CD1c-positive myeloid dendritic cell (primary cell): ENCODE results near the gene KPNA1.
"Not testable (repeated sequence)": the region's sequence is repeated elsewhere in the genome, so short reads cannot be mapped to it uniquely, and the experiment has no call there.

ENCODE experiments used
- DNase-seq: peaks from one replicate; pipeline ENCODE4 v3.0.0-alpha.2; 2016; ENCODE audit errors: extremely low spot score

Gene KPNA1

GRCh38 chr3:122476532-122476931 is 38.2 kb downstream of the KPNA1 start:
- no peak for DNase-seq

- DNase-seq: no peak
Observed at GRCh38 chr3:122475316-122475715, 39.4 kb downstream of the KPNA1 start.

DNA sequence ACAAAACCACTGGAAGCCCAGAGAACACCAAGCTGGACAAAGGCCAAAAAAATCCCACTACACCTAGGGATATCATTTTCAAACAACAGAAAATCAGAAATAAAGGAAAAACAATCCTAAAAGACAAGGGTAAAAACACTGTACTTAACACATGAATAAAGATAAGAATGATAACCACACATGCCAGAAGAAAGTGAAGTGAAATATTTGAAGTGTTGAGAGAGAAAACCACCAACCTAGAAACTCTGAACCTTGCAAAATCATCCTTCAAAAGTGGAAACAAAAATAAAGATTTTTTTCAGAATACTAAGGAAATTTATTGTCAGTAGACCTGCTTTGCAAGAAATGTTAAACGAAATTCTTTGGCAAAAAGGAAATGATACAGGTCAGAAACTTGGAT is 45.1 kb downstream of the KPNA1 start:
- no peak for DNase-seq

DNA sequence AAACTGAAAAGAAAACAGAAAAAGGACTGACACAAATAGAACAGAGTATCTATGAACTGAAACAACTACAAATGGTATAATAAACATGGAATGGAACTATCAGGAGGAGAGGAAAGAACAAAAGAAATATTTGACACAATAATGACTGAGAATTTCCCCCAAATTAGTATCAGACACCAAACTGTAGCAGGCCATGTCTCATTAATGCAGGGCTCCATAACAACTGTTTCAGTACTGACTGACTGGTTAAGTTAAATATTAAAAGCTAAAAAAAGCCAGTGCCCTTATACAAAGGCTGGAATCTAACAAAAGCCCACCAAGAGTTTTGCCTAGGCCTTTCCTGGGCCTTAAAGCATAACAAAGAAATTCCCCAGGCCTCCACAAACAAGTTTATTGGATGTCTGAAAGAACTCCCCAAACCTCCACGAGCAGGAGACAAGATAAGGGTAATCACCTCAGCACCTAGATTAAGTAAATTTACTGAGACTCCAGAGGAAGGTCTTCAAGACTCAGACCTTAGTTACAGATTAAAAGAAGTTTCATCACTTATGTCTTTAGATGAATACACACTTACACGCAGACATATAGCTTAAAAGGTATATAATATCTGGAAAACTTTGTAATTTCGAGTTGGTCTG is 45.7 kb downstream of the KPNA1 start:
- DNase-seq: no peak

- no peak for DNase-seq
Observed at GRCh38 chr3:122466701-122467240, 48.0 kb downstream of the KPNA1 start.

DNA sequence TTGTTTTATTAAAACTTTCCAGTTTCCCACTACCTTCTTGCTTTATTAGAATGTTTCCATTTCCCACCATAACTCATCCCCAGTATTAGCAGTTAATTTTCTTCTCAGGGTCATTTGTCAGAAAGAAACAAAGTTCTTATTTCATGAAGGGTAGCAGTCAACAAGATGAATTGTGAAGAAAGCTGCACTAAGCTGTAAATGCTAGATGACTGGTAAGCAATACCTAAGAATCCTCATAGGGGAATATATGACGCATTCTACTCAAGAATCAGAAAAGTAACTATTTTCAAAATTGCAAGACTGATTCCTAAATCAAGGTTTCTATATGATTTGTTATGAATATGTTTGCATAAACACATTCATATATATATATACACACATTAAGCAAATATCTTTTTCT is 50.1 kb downstream of the KPNA1 start:
- DNase-seq: no peak

- DNase-seq: no peak
Observed at GRCh38 chr3:122462406-122462805, 52.3 kb downstream of the KPNA1 start.

GRCh38 chr3:122461806-122462205 is 52.9 kb downstream of the KPNA1 start:
- no peak for DNase-seq

GRCh38 chr3:122458992-122459391 is 55.7 kb downstream of the KPNA1 start:
- peak; percentile 18 for DNase-seq

GRCh38 chr3:122457706-122458105 is 57.0 kb downstream of the KPNA1 start:
- DNase-seq: no peak

GRCh38 chr3:122456074-122456473 is 58.7 kb downstream of the KPNA1 start:
- no peak for DNase-seq

GRCh38 chr3:122451371-122451770 is 63.4 kb downstream of the KPNA1 start:
- DNase-seq: no peak

- not testable (repeated sequence) for DNase-seq
Observed at GRCh38 chr3:122448218-122448617, 66.5 kb downstream of the KPNA1 start.

DNA sequence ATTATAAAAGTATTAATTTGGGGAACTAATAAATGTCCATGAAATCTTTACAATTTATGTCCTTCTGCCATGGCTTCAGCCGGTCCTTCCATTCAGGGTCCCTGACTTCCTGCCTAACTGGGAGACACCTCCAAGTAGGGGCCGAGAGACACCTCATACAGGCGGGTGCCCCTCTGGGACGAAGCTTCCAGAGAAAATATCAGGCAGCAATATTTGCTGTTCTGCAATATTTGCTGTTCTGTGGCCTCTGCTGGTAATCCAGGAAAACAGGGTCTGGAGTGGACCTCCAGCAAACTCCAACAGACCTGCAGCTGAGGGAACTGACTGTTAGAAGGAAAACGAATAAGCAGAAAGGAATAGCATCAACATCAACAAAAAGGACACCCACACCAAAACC is 70.2 kb downstream of the KPNA1 start:
- not testable (repeated sequence) for DNase-seq

DNA sequence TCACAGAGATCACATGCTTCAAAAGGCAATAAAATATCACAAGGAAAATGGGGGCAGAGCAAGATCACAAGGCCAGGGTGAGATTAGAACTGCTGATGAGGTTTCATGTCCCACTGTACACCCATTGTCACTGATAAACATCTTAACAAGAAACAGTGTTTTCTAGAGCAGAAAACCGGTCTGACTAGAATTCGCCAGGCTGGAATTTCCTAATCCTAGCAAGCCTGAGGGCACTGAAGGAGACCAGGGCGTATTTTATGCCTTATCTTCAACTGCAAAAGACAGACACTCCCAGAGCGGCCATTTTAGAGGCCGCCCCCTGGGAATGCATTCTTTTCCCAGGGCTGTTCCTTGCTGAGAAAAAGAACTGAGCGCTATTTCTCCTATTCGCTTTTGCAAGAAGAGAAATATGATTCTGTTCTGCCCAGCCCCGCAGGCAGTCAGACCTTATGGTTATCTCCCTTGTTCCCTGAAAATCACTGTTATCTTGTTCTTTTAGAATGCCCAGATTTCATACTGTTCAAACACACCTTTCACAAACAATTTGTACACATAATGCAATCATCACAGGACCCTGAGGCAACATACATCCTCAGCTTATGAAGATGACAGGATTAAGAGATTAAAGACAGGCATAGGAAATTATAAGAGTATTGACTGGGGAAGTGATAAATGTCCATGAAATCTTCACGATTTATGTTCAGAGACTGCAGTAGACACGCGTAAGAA is 70.8 kb downstream of the KPNA1 start:
- not testable (repeated sequence) for DNase-seq

- no peak for DNase-seq
Observed at GRCh38 chr3:122443090-122443489, 71.6 kb downstream of the KPNA1 start.

- DNase-seq: no peak
Observed at GRCh38 chr3:122435950-122436349, 78.8 kb downstream of the KPNA1 start.

DNA sequence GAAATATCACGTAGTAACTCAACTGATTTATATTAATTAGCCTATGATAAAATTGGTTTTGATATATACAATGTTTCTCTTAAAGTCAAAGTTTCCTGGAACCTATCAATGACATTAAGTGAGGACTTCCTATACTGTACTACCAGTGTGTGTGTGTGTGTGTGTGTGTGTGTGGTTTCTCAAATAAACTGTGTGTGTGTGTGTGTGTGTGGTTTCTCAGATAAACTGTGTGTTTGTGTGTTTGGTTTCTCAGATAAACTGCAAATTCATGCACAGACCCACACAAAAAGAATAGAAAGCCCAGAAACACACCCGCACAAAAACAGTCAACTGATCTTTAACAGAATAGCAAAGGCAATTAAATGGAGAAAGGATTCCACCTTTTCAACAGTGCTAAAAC is 84.4 kb downstream of the KPNA1 start:
- DNase-seq: no peak

DNA sequence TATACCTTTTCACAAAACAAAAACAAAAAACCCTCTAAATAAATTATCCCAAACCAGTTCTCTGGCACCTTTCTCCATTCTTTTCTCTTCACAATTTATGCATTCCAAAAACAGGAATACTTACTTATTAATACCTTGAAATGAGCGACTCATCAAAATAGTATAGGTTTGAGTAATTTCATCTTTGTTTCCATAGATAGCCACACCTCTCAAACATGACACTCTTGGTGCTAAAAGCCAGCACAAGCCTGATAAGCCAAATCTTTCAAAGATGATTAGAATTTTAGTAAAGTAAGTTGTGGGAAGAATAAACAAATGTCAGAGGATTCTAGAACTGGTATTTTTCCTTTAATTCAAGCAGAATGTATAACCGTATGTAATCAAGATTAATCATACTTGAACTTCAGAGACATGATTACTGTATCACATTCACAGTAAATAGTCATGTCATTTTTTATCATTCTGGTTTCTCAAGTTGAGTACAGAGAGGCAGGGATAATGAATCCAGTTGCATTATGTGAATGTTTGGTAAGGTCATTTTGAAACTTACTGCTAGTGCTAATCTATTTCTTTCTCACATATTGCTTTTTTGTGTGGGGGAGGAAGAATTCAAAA is 86.8 kb downstream of the KPNA1 start:
- no peak for DNase-seq

GRCh38 chr3:122421836-122422235 is 92.9 kb downstream of the KPNA1 start:
- DNase-seq: no peak

- no peak for DNase-seq
Observed at GRCh38 chr3:122421101-122421500, 93.6 kb downstream of the KPNA1 start.

GRCh38 chr3:122416966-122417365 is 97.8 kb downstream of the KPNA1 start:
- DNase-seq: no peak
